Adrenal gland (tissue), 5 donors: ENCODE results near the gene LCN15.

Experiments
- CTCF ChIP-seq, 6 experiments: fragments of 450-650 bp in 4 of 6; fragments of 200-600 bp in 2 of 6; sonication (generic) in 1 of 6; IDR thresholded peaks; 1 replicate in 5 of 6; 2 replicates in 1 of 6; pipeline versions ENCODE4 v1.5.1 to v1.8.0; 2016 to 2021; ENCODE audit warnings: antibody characterized with exemption in 6 of 6, mild to moderate bottlenecking in 2 of 6, moderate library complexity in 1 of 6
- POLR2A ChIP-seq, 2 donors: fragments of 450-650 bp; IDR thresholded peaks; one replicate each; pipeline ENCODE4 v1.6.1; 2017; ENCODE audit warnings: antibody characterized with exemption in 2 of 2, mild to moderate bottlenecking in 2 of 2, moderate library complexity in 1 of 2
- donor health status: DM: no; HTN: no; CAD: no.

- no peak for TF ChIP-seq CTCF (IDR thresholded peaks at IDR 0.05)
- TF ChIP-seq POLR2A (IDR thresholded peaks at IDR 0.05) = no peak
These were observed 723 bp upstream of the LCN15 start for GRCh38 chr9:136765041-136765440.
